HG03103 (cell line): ENCODE data around the gene OBI1.
A peak's percentile ranks its signal among the peaks of the same experiment; 100 is the strongest.

Experiments
- ATAC-seq: cut with Tn5 transposase; IDR thresholded peaks from one replicate; pipeline ENCODE4 v1.9.1; 2021; ENCODE audit warnings: low read depth; ENCODE audit not compliant: unreplicated experiment

The OBI1 gene

DNA sequence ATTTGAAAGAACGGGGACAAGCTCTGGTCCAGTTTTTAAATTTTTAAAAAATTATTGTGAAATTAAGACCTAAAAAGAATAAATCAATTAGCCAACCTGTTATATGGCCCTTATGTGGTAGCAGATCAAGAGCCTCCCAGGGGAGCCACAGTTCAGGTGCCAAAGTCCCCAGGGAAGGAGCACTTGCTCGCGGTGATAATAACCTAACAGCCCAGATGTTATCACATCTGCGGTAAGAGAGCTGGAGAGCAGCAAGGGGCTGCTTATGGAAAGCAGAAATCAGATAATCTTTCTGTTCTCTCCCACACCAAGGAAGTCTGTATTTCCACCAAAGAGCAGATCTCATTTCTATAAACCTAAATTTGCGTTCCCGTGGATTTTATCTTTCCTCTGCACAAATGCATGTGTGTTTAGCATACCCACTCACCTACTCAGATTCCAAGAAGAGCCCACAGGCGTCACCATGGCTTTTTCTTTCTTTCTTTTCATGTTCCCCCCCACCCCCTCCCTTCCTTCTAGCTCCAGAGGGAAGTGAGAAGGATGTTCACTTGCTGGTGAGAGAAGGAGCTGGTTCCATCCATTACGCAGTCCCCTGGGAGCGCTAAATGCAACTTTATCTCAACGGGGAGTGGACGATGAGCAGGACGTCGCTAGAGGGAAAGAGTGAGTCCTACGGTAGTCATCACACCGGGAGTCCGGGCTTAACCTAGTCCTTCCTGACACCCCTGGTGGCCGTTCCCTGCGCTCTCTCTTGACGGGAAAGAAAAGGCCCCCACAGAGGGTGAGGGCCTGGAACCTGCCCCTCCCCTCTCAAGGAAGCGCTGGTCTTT is 54.0 kb downstream of the OBI1 start:
- no peak for ATAC-seq

- ATAC-seq: peak; percentile 66
Measured at GRCh38 chr13:78603240-78603957, 55.6 kb downstream of the OBI1 start, which contains the start of gene POU4F1. Gene POU4F1 (minus strand): TSS chr13:78603552. CDS start chr13:78603326, 226 bp downstream.

DNA sequence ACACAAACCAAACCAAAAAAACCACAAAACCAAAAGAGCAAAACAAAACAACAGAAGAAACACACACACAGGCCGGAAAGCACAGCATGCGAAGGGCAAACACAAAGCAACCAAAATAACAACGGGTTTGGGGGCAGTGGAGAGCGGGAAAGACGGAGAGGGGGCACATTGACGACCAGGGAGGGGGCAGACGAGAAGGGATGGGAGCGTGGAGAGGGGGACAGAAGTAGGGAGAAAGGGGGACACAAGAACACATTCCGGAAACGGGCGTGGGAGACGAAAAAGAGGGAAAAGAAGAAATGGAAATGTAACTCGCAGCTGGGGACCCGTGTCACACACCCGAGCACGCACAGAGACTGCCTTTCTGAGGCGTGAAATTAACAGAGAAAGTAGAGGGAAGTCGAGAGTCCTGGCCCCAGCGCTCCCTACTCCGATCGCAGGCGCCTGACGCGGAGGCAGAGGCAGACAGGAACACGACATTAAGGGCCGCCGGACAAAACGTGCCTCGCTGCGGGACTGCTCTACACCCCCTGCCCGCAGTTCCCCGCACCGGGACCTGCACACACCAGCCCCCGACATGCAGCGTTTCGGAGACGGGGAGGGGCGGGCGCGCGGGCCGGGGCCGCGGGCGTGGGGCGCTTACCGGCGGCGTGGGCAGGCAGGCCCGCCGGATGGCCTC is 56.3 kb downstream of the OBI1 start:
- ATAC-seq: peak; percentile 9

DNA sequence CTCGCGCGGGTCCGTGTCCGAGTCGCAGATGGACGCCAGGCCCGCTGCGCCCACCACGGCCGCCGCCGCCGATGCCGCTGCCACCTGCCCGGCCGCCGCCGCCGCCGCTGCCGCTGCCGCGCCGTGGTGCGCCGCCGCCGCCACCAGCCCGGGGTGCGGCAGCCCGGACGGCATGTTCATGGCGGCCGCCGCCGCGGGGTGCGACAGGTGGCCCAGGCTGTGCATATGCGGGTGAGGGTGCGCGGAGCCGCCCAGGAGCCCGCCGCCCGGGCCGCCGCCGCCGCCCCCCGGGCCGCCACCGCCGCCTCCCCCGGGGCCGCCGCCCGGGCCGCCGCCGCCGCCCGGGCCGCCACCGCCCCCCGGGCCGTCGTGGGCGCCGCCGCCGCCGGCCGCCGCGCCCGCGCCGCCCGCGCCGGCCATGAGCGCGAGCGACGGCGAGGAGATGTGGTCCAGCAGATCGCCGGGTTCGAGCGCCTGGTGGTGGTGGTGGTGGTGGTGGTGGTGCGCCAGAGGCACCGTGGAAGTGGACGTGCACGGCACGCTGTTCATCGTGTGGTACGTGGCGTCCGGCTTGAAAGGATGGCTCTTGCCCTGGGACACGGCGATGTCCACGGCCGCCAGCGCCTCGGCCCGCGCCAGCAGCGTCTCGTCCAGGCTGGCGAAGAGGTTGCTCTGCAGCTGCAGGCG is 56.9 kb downstream of the OBI1 start:
- no peak for ATAC-seq

GRCh38 chr13:78601124-78601873 is 57.7 kb downstream of the OBI1 start:
- ATAC-seq: no peak

DNA sequence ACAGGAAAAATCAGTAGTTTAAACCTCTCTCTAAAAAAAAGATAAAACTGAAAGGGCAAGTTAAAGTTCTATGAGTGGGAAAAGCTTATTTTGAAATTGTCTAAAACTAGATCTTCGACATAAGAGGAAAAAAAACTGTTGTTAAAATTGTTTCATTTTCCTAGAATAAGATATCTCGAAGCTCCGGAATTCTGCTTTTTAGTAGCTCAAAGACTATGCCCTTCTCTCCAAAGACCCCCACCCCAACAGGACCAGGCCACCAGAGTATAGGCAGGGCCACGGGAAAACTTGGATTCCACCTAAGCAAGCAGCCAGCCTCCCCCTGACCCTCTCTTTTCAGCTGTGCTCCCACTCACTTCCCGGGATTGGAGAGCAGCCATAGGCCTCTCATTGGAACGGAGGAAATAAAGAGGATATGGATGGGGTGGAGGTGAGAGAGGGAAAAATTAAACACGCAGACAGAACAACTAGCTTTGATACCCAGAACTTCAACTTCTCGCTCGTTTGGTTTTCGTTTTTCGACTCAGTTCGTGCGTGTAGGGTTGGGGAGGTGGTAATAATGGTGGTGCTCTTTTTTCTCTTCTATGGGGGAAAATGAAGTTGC is 58.6 kb downstream of the OBI1 start:
- no peak for ATAC-seq

- ATAC-seq: no peak
Measured at GRCh38 chr13:78599645-78600279, 59.2 kb downstream of the OBI1 start.

DNA sequence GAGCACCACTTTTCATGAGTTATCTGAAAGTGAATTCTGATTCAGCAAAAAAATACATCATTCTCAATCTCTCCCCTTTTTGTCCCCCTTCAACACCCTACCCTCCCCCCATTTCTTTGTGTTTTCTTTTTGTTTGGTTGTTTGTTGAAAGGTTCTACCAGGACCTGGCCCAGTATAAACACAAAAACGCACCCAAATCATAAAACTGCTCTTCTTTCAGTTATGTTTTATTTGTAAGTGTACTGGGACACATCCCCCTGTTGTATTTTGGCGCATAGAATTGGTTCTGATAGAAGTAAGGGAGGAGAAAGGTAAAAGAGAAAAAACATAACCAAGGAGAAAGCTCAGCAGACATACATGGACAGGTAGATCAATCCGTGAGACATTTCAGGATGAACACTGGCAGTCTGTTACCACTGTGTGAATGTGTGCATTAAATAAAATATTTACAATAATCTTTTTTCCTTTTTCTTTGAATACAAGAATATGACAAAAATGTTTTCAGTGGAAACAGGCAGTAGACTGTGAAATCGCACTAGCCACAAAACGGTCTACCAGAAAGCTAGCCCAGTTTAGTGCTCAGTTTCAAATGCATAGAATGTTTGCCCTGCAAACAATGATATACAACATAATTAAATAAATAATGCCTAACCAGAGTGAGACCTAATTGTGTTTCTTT is 59.9 kb downstream of the OBI1 start:
- no peak for ATAC-seq

DNA sequence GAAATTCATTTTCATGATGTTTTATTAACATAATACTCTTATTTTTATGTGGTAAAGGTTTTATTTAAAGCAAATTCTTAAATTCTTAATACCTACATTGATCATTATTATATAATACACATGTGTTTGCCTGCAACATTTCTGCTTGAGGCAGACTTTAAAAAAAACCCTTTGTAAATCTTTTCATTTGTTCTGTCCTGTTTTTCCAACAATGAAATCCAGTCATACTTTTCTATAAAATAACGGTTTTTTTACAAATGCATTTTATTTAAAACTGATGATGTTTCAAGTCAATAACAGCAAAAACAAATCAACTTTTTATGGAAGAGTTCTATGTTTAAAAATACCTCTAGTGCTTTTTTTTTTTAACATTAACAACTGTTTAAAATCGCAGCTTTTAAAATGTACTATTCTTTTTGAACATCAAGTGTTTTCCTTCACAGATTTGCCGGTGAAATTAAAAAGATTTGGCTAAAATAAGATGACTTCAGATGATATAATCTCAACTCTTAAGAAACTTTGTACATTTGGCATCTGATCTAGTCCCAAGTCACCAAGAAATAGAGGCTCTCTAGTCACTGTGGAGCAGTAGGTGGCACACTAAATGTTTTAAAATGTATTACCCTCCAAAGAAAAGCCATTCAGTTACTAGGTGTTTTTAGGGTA is 60.7 kb downstream of the OBI1 start:
- no peak for ATAC-seq

- ATAC-seq: no peak
Measured at GRCh38 chr13:78597602-78597932, 61.4 kb downstream of the OBI1 start.

DNA sequence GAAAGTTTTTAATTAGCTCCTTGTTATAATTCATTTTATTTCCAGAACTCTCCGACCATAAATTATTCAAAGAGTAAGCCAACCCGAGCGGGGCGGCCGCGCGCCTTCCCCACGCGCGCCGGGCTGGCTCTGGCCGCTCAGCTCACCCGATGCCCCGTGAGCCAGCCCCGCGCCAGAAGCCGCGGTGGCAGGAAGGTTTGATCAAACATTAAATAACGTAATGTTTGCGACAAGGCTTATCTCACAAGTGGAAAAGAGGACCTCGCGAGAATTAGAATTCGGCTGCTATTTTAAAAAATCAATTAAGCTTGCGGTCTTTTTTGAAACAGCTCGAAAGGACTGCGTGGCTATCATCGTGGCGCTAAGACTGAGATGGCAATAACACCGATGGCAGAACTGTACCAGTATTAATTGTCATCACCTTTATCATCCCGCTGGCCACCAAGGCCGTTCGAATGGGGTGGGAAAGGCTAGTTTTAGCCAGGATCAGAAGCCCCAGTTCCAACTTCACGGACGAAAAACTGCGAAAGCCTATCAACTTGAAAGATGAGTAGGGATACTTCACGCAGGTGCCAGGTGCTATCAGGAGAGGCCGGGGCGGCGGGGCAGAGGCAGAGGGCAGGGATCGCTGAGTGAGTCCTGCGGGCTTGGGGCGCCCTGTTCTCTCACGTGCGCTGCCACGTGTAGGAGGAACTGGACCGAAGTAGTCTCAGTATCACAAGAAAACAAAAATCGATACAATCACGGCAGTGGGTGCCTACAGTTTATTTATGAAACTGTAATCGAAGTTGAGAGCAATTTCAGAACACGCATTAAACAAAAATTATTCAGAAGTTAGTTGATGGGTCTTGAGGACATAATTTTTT is 62.0 kb downstream of the OBI1 start:
- ATAC-seq: no peak

GRCh38 chr13:78596399-78596735 is 62.6 kb downstream of the OBI1 start:
- ATAC-seq: no peak

DNA sequence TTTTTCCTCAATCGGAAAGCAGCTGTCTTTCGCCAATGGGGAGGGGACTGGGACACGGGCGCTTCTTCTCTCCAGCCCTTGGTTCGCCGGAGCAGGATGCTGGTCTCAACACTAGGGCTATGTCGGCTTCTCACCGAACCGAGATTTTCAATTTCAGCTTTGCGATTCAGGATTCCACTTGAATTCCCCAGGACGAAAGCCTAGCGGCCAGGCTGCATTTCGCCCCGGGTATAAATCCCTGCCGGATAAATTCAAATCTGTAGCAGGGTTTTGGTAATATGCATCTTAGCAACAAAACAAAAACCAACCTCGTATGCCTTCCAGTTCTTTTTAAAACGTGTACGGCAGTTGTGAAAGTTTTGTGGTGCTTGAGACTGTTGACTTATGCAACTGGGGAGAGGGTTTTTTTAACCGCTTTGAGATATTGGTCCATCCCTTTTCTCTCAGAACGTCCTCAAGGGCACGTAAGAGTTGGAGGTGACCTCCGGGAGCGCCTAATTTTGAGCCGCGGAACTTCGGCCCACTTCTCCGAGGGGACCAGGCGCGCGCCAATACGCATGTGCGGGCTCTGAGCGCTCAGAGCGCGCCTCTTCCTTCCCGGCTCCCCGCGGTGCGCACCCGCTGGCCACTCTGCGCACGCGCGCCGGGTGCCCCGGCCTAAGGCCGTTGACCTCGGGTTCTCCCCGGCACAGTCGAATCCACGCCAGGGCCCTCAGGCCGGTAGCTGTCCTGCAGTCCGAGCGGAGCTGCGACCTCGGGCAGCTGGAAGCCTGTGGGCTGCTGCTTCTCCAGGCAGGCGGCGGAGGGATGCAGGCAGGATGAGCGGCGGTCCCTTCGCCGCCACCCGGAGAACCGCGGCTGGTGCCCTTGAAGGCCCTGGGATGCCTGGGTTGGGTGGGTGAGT is 63.2 kb downstream of the OBI1 start:
- peak; percentile 70 for ATAC-seq

DNA sequence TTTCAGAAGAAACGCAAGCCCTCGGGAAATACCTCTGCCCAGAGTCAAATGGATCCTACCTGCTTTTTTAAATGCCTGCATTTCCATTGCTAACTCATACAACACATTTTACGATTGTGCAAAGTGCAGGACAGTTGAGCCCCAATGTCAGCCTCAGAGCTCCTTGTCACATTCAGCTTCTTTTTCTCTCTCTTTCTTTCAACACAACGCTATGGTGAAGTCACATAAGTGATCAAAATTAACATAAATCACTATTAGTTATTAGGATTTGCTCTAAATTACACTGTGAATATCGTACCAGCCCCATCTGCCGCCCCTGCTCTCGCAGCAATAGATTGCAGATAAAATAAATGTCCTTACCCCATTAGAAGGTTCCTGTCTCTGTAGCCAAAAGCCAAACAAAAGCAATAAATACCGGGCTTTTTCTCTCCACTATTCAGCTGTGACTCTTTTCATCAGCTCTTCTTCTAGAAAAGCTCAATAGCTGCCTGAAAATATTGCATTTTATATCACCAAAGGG is 64.4 kb downstream of the OBI1 start:
- no peak for ATAC-seq

GRCh38 chr13:78593652-78594455 is 65.1 kb downstream of the OBI1 start:
- no peak for ATAC-seq
